CMK (cell line): ENCODE measurements around the gene FLYWCH2.
"Not testable (repeated sequence)": the region's sequence is repeated elsewhere in the genome, so short reads cannot be mapped to it uniquely, and the experiment has no call there.

Experiments used
- DNase-seq: peaks from one replicate; pipeline ENCODE4 v3.0.0-alpha.2; 2010; ENCODE audit warnings: low read depth

FLYWCH2 gene

GRCh38 chr16:2912330-2913199 lies 29.6 kb downstream of the FLYWCH2 start:
- no peak for DNase-seq

GRCh38 chr16:2913603-2914002 lies 30.6 kb downstream of the FLYWCH2 start:
- DNase-seq = no peak

- no peak for DNase-seq
These were observed 31.2 kb downstream of the FLYWCH2 start for GRCh38 chr16:2914233-2914632.

GRCh38 chr16:2915196-2915929 lies 32.3 kb downstream of the FLYWCH2 start:
- DNase-seq = no peak

- no peak for DNase-seq
These were observed 36.7 kb downstream of the FLYWCH2 start for GRCh38 chr16:2919511-2920255.

- DNase-seq = no peak
These were observed 40.5 kb downstream of the FLYWCH2 start for GRCh38 chr16:2923481-2923880.

GRCh38 chr16:2924901-2925755 lies 42.1 kb downstream of the FLYWCH2 start:
- no peak for DNase-seq

GRCh38 chr16:2925951-2926649 lies 43.1 kb downstream of the FLYWCH2 start:
- no peak for DNase-seq

- DNase-seq = no peak
These were observed 43.6 kb downstream of the FLYWCH2 start for GRCh38 chr16:2926650-2926999.

GRCh38 chr16:2927010-2927646 lies 44.1 kb downstream of the FLYWCH2 start:
- peak; percentile 53 for DNase-seq

- DNase-seq = not testable (repeated sequence)
These were observed 45.1 kb downstream of the FLYWCH2 start for GRCh38 chr16:2928151-2928550.

- DNase-seq = no peak
These were observed 45.8 kb downstream of the FLYWCH2 start for GRCh38 chr16:2928796-2929195.

GRCh38 chr16:2929693-2930092 lies 46.7 kb downstream of the FLYWCH2 start:
- DNase-seq = no peak

GRCh38 chr16:2930236-2930635 lies 47.2 kb downstream of the FLYWCH2 start:
- no peak for DNase-seq

- DNase-seq = not testable (repeated sequence)
These were observed 48.4 kb downstream of the FLYWCH2 start for GRCh38 chr16:2931231-2931914.

GRCh38 chr16:2933136-2933535 lies 50.1 kb downstream of the FLYWCH2 start:
- DNase-seq = no peak

GRCh38 chr16:2933701-2934100 lies 50.7 kb downstream of the FLYWCH2 start:
- DNase-seq = no peak

GRCh38 chr16:2934450-2934849 lies 51.4 kb downstream of the FLYWCH2 start:
- no peak for DNase-seq

GRCh38 chr16:2936436-2937011 lies 53.5 kb downstream of the FLYWCH2 start:
- no peak for DNase-seq

GRCh38 chr16:2937170-2937569 lies 54.2 kb downstream of the FLYWCH2 start:
- no peak for DNase-seq
